HG02588 (cell line): ENCODE data around the gene RPL13.
"Not testable (repeated sequence)": the region's sequence is repeated elsewhere in the genome, so short reads cannot be mapped to it uniquely, and the experiment has no call there.

Experiments used
- ATAC-seq: cut with Tn5 transposase; IDR thresholded peaks from one replicate; pipeline ENCODE4 v1.9.1; 2021; ENCODE audit warnings: mild to moderate bottlenecking, moderate library complexity; ENCODE audit not compliant: unreplicated experiment

RPL13 gene

DNA sequence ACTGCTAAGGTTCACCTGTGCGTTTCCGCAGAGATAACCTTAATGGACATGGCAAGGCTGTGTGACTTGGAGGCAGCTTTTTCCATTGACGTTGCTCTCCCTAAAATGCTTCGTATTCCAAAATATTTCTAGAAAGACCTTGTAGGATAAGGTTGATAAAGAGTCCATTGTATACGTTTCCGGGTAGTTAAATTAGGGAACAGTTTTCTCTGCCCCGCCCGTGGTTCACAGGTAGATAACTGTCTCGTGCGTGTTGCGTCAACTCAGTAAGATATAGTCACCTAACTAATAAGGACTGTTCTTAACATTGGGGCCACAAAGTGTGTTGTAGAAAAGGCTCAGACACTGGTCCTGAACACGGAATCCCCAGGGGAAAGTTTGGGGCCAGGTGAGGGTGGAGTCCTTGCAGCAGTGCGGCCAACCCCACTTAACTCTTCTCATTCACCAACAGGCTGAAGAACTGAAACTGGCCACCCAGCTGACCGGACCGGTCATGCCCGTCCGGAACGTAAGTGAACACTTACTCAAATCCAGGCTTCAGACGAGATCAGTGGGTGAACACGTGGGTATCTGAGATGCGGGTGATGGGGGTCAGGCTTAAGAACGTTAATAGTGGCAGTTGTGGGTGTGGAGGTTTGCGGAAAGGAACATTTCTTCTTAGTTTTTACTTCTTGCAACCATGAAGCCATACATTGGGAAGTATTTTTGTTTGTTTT, 1.6 kb downstream of the RPL13 start:
- ATAC-seq = no peak

DNA sequence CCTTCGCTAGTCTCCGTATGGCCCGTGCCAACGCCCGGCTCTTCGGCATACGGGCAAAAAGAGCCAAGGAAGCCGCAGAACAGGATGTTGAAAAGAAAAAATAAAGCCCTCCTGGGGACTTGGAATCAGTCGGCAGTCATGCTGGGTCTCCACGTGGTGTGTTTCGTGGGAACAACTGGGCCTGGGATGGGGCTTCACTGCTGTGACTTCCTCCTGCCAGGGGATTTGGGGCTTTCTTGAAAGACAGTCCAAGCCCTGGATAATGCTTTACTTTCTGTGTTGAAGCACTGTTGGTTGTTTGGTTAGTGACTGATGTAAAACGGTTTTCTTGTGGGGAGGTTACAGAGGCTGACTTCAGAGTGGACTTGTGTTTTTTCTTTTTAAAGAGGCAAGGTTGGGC, 2.5 kb downstream of the RPL13 start:
- no peak for ATAC-seq

DNA sequence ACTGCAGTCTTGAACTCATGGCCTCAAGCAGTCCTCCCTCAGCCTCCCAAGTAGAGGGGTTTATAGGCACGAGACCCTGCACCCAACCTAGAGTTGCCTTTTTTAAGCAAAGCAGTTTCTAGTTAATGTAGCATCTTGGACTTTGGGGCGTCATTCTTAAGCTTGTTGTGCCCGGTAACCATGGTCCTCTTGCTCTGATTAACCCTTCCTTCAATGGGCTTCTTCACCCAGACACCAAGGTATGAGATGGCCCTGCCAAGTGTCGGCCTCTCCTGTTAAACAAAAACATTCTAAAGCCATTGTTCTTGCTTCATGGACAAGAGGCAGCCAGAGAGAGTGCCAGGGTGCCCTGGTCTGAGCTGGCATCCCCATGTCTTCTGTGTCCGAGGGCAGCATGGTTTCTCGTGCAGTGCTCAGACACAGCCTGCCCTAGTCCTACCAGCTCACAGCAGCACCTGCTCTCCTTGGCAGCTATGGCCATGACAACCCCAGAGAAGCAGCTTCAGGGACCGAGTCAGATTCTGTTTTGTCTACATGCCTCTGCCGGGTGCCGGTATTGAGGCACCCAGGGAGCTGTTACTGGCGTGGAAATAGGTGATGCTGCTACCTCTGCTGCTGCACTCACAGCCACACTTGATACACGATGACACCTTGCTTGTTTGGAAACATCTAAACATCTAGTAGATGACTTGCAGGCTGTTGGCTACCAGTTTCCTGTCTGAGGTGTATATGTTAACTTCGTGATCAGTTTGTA, 3.3 kb downstream of the RPL13 start:
- ATAC-seq = no peak

DNA sequence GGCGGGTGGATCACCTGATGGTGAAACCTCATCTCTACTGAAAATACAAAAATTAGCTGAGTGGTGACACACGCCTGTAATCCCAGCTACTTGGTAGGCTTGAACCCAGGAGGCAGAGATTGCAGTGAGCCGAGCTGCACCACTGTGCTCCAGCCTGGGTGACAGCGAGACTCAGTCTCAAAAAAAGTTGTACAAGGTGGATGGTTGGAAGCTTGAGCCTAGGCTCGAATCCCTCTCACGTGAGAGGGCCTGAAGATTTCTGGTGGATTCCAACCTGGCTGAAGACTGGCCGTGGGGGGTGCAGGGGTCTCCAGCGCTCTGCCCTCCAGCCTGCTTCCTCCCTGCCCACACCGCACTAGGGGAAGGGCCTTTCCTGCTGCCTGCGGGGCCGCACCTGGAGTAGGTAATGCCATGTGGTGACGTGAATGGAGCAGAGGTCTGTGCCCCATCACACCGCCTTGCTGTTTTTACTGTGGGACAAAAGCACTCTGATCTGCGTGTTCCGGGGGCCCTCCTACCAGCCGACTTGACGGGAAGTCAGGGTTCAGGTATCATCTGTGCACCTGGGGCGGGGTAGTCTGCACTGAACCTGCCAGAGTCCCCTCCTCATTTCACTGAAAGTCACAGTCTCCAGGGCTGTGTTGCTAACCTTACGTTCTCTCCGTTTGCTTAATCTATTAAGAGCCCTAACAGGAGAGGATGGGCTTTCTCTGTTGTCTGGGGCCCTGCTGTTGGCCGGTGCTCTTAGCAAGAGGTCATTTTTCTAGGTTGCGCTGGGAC, 4.2 kb downstream of the RPL13 start:
- no peak for ATAC-seq

DNA sequence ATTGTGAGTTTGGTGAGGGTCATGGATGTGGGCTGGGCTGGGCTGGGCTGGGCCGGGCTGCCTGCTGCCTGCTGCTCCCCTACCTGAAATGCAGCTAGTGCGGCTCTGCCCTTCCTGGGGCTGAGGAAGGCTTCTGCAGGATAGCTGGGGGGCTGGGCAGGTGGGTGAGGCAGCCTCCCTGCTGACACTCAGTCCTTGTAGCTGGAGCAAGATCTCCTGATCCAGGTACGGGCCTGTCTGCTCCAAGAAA, 4.7 kb downstream of the RPL13 start:
- no peak for ATAC-seq

DNA sequence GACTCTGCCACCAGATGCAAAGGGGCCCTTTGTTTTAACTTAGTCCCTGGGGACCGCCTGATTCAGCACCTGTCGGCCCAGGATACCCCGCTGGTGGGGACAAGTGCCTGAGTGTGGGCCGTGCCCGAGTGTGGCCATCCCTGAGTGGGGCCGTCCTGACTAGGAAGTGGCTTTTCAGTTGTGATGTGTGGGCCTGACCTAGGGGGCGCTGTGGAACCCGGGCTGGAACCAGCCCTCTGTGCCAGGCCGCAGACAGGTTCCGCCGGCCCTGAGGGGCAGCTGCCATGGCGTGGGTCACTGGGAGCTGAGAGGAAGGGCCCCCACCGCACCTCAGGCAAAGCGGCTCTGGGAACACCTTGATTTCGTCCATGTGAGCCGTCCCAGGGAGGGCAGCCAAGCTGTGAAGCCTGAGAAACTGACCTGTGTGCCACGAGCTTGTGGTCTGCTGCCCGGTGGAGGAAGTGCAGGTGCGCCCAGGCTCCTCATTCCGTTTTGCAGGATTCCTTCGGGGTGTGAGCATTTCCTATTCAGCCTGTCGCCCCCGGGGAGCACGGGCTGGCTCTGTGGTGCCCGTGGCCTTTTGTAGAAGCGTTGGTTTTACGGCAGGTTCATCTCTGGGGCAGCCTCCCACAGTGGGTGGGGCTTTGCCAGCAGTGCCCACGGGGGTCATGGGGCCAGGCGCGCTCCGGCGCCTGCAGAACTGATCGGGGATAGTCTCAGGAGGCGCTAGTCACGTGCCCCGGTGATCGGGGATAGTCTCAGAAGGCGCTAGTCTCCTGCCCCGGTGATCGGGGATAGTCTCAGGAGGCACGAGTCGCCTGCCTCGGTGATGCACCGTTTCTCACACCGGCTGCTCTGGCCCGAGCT, 5.3 kb downstream of the RPL13 start:
- ATAC-seq = no peak

DNA sequence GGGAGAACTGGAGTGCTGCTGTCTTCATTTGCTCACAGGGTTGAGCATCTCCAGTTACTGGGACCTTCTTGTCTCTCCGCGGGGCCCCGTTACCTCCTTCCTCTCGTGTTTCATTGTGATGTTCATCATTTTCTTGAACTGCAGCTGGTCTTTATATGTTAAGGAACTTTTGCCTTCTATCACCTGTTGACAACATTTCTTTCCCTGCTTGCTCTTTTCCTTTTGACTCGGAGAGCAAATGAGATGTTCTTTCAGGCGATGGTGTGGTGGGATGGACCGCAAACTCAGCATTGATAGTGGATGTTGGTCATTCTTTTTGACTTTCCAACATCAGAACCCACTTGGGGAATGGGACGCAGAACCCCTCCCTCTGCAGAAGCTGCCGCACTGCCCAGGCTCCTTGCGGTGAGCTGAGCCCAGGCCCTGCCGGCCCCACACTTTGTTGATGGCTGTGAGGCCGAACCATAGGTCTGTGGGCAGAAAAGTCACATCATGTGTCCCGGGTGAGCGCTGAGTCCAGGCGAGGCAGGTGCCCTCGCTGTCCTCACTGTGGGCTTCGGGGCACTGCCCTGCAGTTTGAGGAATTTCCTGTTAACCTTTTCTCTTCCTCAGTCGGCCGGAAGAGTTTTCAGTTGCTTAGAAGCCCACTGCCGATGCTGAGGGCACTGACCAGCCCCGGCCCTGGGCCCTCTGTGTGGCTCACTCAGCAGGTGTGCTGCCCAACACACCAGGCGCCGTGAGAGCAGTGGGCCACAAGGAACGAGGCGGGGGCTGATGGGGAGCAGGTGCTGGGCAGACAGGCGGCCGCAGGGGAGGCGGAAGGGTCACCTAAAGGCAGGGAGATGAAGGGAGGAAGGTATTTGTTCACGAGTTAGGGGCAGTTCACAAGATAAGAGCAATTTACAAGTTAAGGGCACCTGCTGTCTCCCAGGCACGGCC, 7.4 kb downstream of the RPL13 start:
- no peak for ATAC-seq

DNA sequence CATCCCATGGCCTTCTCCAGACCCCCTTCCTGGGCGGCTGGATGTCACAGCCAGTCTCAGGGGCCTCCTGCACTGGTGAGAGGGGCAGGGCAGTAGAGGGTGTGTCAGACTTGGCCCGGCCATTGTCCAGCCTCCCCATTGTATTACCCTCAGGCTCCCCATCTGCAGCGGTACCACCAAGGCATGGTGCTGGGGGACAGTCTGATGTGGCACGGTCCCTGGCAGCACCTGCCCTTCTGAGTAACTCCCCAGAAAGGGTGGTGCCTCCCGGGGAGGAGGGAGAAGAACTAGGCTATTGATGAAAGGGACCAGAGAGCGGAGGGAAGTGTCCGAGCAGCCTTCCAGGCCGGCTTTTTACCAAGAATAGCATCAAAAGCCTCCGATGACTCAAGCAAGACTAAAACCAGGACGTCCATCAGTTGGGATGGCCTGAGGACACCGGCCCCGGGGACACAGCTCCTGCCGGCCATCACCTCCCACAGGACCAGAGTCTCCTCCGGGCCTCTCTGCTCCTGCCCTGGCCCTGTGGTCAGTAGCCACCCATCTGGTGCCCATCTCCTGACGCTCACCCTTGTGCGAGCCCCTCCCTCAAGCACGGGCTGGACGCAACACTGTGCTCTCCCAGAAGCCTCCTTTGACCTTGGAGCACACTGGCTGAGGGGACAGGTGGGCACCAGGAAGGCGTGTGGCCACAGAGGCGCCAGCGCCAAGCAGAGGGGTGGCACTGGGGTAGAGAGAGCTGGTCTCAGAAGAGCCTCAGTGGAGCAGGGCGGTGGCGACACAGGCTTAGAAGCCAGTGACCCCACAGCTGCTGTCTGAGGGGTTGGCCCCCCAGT, 9.2 kb downstream of the RPL13 start:
- no peak for ATAC-seq

DNA sequence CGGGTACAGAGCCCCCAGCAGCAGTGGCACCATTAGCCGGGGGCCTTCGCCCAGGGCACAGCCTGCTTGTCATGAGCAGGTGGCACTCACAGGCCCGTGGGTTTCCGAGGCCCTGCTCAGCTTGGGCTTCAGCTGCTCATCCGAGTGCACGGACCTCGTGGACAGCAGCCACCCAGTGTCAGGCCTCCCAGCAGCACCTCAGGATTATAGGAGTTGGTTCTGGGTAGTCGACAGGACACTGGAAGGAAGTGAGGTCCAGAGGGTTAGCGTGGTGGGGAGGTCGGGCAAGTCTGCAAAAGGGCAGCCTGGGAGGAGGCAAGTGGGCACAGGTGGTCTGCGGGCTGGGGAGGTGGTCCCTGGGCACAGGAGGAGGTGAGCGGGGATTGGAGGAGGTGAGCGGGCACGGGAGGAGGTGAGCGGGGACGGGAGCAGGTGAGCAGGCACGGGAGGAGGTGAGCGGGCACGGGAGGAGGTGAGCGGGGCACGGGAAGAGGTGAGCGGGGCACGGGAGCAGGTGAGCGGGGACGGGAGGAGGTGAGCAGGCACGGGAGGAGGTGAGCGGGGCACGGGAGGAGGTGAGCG, 10.0 kb downstream of the RPL13 start:
- ATAC-seq = no peak

DNA sequence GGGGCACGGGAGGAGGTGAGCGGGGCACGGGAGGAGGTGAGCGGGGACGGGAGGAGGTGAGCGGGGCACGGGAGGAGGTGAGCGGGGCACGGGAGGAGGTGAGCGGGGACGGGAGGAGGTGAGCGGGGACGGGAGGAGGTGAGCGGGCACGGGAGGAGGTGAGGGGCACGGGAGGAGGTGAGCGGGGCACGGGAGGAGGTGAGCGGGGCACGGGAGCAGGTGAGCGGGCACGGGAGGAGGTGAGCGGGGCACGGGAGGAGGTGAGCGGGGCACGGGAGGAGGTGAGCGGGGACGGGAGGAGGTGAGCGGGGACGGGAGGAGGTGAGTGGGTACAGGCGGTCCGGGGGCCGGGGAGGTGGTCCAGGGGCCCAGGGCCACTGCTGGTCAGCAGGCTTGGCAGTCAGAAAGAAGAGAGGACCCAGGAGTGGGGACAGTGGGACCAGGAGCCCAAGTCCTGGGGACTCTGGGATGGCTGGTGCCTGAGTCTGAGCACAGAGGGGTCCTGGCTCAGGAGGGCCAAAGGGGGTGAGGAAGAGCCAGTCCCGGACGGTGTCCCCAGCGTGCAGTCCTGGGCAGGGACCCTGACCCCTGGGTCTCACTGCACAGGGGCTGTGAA, 10.6 kb downstream of the RPL13 start:
- ATAC-seq = not testable (repeated sequence)

DNA sequence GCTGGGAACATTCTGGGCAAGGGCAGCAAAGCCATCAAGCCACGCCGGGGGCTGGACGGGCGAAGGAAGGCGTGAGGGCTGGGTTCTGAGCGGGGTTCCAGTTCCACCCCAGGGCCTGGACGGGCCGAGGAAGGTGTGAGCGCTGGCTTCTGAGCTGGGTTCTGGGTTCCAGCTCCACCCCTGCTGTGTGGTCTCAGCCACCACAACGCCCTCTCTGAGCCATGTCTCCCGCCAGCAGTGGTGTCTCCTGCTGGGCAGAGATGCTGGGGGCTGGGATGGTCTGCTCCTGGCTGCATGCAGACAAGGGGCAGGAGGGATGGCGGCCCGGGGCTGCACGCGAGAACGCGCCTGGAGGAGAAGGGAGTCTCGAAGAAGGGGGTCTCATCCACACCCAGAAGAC, 11.2 kb downstream of the RPL13 start:
- ATAC-seq = no peak

DNA sequence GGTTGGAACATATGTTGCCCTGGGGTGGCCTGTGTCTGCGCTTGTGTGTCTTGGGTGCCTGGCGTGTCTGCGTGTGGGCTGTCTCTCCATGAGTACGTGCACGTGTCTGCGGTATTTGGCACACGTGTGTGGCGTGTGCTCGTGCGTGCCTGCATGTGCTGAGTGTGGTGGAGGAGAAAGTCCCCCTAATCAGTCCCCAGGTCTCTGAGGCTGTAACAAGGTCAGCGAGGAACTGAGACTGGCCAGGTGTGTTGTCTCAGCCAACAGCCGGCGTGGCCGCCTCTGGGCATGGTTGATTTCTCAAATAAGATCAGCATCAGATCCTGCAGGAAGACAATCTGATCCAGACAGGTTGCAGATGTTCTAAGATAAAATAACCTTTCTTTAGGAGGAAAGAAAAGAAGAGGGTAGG, 11.6 kb downstream of the RPL13 start:
- no peak for ATAC-seq

DNA sequence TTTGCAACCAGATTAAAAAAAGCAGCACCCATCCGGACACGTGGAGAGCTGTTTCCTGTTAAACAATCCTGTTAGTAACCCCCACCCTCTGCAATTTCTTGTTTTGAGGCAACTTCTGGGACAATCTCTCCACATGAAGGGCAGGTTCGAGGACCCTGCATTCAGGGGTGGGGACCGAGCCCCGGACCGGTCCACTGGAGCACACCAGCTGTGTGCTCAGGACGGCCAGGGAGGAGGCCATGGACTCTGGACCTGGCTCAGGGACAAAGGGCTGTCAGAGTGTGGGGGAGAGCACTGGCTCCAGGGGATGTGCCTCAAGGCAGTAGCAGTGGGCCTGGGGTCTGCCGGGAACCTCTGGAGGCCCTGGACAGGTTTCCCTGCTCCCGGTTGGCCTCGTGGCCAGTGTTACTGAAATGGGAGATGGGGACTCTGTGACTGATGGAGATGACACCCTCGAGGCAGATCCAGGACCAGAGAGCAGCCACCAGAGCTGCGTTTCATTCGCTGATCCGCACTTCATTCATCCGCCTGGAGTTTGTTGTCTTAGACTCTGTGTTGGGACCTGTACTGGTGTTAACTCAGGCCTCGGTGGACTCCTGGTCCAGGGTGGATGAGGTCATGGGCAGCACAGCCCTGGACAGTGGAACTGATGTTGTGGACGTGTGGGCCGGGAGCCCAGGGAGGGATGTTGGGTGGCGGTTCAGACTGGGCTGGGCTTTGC, 12.2 kb downstream of the RPL13 start:
- ATAC-seq = no peak

DNA sequence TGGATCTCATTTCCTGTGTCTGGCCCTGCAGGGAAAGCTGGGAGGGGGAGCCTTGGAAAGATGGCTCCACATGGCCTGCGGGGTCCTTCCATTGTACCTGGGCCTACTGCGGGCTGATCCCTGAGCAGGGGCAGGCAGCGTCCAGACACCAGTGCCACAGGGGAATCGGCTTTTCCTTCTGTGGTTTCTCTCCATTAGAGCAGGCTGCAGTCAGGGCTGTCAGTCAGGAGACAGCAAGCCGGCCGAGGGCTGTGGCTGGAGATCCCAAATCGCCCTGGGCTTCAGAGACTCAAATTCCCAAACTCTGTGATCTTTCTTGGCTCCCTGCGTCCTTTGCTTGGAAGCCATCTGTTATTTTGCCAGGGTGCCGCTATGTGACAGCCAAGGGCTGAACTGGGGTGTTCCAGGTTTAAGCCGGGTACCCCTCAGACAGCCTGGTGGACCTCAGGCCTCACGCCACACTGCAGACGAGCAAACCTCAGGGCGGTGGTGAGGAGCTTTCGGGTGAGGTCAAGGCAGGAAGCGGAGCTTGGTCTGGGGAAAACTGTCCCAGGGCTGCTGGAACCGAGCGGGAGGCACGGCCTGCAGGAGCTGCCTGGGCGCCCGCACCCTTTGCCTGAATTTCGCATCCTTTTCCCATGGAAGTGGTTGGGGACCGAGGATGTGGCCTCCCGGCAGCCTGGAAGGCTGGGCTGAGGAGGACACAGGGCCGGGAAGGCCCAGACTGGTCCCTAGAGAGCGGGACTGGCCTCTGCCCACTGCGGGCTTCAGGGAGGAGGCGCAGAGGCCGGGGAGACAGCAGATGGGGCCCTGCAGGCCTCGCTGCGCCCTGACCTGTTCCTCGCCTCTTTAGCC, 13.6 kb downstream of the RPL13 start:
- ATAC-seq = no peak

DNA sequence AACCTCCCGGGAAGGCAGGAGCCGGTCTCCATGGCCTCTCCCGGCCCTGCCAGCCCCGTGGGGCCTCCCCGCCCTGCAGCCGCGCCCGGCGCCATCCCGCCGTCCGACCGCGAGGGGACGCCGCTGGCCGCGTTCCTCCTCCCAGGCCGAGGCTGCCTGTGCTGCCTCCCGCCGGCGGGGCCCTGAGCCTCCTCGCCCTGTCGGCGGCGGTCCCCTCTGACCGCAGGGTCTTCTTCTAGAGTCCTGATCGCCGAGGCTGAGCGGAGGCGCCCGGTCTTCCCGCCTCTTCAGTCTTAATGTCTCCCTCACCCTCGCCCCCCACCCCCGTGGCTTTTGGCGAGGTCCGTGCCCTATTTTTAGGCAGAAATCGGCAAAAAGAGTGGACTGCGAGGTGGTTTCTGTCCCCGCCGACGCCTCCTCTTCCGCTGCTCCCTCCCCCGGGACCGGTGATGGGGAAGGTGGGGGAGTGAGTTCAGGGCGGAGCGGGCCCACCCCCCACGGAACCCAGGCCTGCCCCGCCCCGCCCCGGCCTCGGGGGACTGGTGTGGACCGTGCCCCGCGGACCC, 14.3 kb downstream of the RPL13 start:
- ATAC-seq = no peak
